Activated T-helper 2 cell treated with anti-CD3 and anti-CD28 coated beads, Interferon-gamma antibody, Interleukin-2, Interleukin-4, amounts not matched to agents 10 μg/mL and 5 μg/mL and 100 μg/mL, durations not matched to agents 14 hours and 24 hours and 36 hours (primary cell): ENCODE results near the gene BIRC6. TPM values are rescaled to one million over a fixed set of nuclear protein-coding genes. Genes with fewer than 3 reads are reported as not detected.

Experiments used
- DNase-seq: peaks from one replicate; pipeline ENCODE4 v3.0.0; 2021; ENCODE audit warnings: low spot score
- H3K27ac Mint-ChIP-seq: one replicate; pipeline ENCODE4 v1.8.0; 2021; ENCODE audit warnings: mixed read lengths
- H3K27me3 Mint-ChIP-seq: one replicate; pipeline ENCODE4 v1.8.0; 2021; ENCODE audit warnings: low read depth, mixed read lengths
- H3K36me3 Mint-ChIP-seq: one replicate; pipeline ENCODE4 v1.8.0; 2021; ENCODE audit warnings: low read depth, mixed read lengths
- H3K4me1 Mint-ChIP-seq: one replicate; pipeline ENCODE4 v1.8.0; 2021; ENCODE audit warnings: low read depth, mixed read lengths
- H3K4me3 Mint-ChIP-seq: one replicate; pipeline ENCODE4 v1.8.0; 2021; ENCODE audit warnings: low read depth, mild to moderate bottlenecking, moderate library complexity, mixed read lengths
- H3K9me3 Mint-ChIP-seq: one replicate; pipeline ENCODE4 v1.8.0; 2021; ENCODE audit warnings: mixed read lengths
- intact Hi-C: fragments of 100-400 bp; cut with micrococcal nuclease; formaldehyde crosslinking; loops from one replicate; pipeline ENCODE4 v1.15.1; 2023
- total RNA-seq: library from RNA; stranded (reverse); gene quantifications from 2 replicates; pipeline ENCODE4 v1.2.3, GENCODE V29; 2022

Gene BIRC6
- total RNA-seq, 1 donor from 2014 or later: 111 TPM

DNA sequence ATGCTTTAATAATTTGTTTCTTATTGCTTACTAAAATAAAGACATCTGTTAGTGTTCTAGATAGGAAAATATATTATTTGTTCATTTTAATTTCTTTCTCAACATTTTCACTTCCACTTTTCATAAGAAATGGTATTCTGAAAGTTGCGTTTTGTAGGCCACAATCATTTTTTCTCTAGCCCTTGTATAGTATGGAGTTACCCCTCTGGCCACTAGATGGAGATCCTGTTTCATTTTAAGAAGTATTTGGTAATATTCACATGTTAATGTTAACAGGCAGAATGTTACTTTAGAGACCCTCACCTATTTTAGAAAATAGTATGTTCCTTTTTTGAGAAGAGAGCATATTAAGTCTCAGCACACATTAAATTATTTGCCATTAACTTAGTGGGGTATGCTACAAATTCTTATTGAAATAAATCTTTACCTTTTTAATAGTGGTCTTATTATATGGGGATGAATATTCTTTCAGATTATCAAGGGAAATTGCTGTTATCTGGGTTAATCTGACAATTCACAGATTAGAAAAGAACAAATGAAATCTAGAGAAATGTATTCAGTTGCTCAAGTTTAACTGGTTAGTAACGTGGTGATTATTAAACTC, 197.1 kb downstream of the BIRC6 start:
- no peak for DNase-seq
- no peaks in the 10 kb centered on the region for H3K27me3 Mint-ChIP-seq
- H3K27ac Mint-ChIP-seq: no peak overlapping the region
- H3K36me3 Mint-ChIP-seq: peaks cover 11% of the 10 kb centered on the region
- H3K4me1 Mint-ChIP-seq: no peaks in the 10 kb centered on the region
- H3K4me3 Mint-ChIP-seq: no peak overlapping the region
- intact Hi-C loops: loop anchor here (1.0 to 10.0 kb wide), 6 partner anchors 38 to 1031 kb away; partner anchors contain the start of genes LTBP1 and TTC27
- H3K9me3 Mint-ChIP-seq: no peaks in the 10 kb centered on the region

GRCh38 chr2:32558492-32558891, 201.7 kb downstream of the BIRC6 start:
- Mint-ChIP-seq H3K4me3 (no peak overlapping the region), H3K9me3 (no peaks in the 10 kb centered on the region), H3K36me3 (peaks cover 28% of the 10 kb centered on the region), H3K4me1 (no peaks in the 10 kb centered on the region), H3K27ac (no peak overlapping the region), H3K27me3 (no peaks in the 10 kb centered on the region)
- intact Hi-C loops: loop anchor here (10.0 kb wide), 3 partner anchors 466 to 1026 kb away; no protein-coding TSS in a partner anchor
- no peak for DNase-seq

DNA sequence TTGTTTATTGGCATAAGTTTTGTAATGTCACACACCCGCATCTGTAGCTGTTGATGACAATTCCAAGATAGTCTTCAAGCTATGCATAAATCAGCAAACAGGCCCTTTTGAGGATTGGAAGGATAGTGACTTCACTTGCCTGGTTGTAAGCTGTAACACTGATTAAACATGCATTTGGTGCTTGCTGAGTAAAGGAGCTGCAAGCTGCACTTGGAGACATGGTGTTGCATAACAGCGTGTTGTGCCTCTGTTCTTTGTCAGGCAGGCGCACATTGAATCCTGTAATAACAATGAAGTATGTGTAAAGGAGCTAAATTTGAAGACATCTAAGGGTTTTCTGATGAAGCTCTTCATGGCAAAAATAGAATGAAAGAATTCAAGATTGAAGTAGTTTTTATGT, 202.3 kb downstream of the BIRC6 start:
- Mint-ChIP-seq H3K9me3 (peaks cover 3% of the 10 kb centered on the region), H3K4me3 (no peak overlapping the region), H3K4me1 (peaks cover 3% of the 10 kb centered on the region), H3K27ac (no peak overlapping the region), H3K36me3 (peaks cover 34% of the 10 kb centered on the region), H3K27me3 (no peaks in the 10 kb centered on the region)
- intact Hi-C loops: loop anchor here (10.0 kb wide), 3 partner anchors 466 to 1026 kb away; no protein-coding TSS in a partner anchor
- DNase-seq: no peak

DNA sequence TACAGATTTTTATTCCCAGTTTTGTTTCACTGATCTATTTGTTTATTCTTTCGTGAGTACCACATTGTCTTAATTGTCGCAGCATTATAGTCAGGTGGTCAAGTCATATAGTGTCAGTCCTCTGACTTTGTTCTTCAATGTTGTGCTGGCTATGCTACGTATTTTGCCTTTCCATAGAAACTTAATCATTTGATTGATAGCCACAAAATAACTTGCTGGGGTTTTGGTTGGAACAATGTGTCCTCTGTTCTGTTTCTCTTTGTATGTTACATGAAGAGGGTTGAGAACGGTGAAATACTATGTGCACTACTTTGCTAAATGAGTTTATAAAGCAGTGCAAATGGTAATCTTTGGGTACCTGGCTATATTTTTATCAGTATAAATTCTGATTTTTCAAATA, 206.1 kb downstream of the BIRC6 start:
- peaks cover 12% of the 10 kb centered on the region for H3K4me1 Mint-ChIP-seq
- H3K36me3 Mint-ChIP-seq: peaks cover 66% of the 10 kb centered on the region
- peaks cover 20% of the 10 kb centered on the region for H3K9me3 Mint-ChIP-seq
- H3K27me3 Mint-ChIP-seq: no peaks in the 10 kb centered on the region
- no peak overlapping the region for H3K4me3 Mint-ChIP-seq
- H3K27ac Mint-ChIP-seq: no peak overlapping the region
- intact Hi-C loops: no loop called here
- no peak for DNase-seq

GRCh38 chr2:32564417-32565035, 207.7 kb downstream of the BIRC6 start:
- DNase-seq: no peak
- H3K27me3 Mint-ChIP-seq: no peaks in the 10 kb centered on the region
- peaks cover 67% of the 10 kb centered on the region for H3K36me3 Mint-ChIP-seq
- no peak overlapping the region for H3K4me3 Mint-ChIP-seq
- H3K4me1 Mint-ChIP-seq: peaks cover 14% of the 10 kb centered on the region
- peaks cover 20% of the 10 kb centered on the region for H3K9me3 Mint-ChIP-seq
- intact Hi-C loops: no loop called here
- no peak overlapping the region for H3K27ac Mint-ChIP-seq

DNA sequence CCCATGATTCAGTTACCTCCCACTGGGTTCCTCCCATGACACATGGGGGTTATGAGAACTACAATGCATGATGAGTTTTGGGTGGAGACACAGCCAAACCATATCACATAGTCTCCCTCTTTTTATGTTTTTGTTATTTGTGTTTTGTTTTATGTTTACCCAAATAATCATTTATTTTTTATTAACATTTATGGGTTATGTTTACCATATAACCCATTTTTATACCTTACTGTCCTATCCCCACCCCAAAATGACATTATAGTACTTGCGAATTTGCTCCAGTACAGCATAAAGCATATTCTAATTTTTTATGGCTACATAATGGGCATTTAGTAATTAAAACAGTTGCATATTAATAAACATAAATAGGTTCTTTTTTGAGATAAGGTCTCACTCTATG, 209.1 kb downstream of the BIRC6 start:
- intact Hi-C loops: no loop called here
- Mint-ChIP-seq H3K36me3 (peaks cover 66% of the 10 kb centered on the region), H3K4me1 (peaks cover 15% of the 10 kb centered on the region), H3K4me3 (no peak overlapping the region), H3K9me3 (peaks cover 20% of the 10 kb centered on the region), H3K27me3 (no peaks in the 10 kb centered on the region), H3K27ac (no peak overlapping the region)
- DNase-seq: no peak

GRCh38 chr2:32572030-32572429, 215.2 kb downstream of the BIRC6 start:
- no peak overlapping the region for H3K4me3 Mint-ChIP-seq
- intact Hi-C loops: no loop called here
- H3K4me1 Mint-ChIP-seq: peaks cover 34% of the 10 kb centered on the region
- DNase-seq: no peak
- H3K27me3 Mint-ChIP-seq: no peaks in the 10 kb centered on the region
- peak overlapping the region; percentile 18 for H3K27ac Mint-ChIP-seq
- peaks cover 3% of the 10 kb centered on the region for H3K9me3 Mint-ChIP-seq
- H3K36me3 Mint-ChIP-seq: peaks cover 75% of the 10 kb centered on the region

DNA sequence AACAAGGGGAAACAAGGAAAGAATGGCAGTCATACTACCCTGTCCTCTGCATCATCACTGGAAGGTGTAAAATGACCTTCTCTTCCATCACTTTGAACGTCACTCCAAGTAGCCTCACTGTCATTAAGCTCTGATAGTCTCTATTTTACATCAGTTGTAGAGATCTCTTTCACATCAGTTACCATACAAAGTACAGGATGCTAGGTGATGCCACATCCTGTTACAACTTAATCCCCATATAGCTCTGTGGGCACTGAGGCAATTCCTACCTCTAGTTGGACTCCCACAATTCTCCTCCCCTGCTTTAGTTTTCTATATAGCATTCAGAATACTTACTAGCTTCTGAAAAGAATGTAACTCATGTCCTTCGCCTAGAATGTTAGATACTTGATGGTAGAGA, 215.9 kb downstream of the BIRC6 start:
- Mint-ChIP-seq H3K4me3 (no peak overlapping the region), H3K9me3 (peaks cover 3% of the 10 kb centered on the region), H3K4me1 (peaks cover 34% of the 10 kb centered on the region), H3K27ac (peak overlapping the region; percentile 52), H3K27me3 (no peaks in the 10 kb centered on the region), H3K36me3 (peaks cover 70% of the 10 kb centered on the region)
- intact Hi-C loops: no loop called here
- no peak for DNase-seq

GRCh38 chr2:32591669-32592463, 235.0 kb downstream of the BIRC6 start:
- DNase-seq: no peak
- intact Hi-C loops: loop anchor here (2.0 to 5.0 kb wide), 2 partner anchors 35 to 40 kb away; no protein-coding TSS in a partner anchor
- peaks cover 62% of the 10 kb centered on the region for H3K36me3 Mint-ChIP-seq
- peaks cover 44% of the 10 kb centered on the region for H3K4me1 Mint-ChIP-seq
- H3K9me3 Mint-ChIP-seq: no peaks in the 10 kb centered on the region
- H3K27ac Mint-ChIP-seq: peak overlapping the region; percentile 88
- H3K4me3 Mint-ChIP-seq: peak overlapping the region; percentile 49
- H3K27me3 Mint-ChIP-seq: no peaks in the 10 kb centered on the region

DNA sequence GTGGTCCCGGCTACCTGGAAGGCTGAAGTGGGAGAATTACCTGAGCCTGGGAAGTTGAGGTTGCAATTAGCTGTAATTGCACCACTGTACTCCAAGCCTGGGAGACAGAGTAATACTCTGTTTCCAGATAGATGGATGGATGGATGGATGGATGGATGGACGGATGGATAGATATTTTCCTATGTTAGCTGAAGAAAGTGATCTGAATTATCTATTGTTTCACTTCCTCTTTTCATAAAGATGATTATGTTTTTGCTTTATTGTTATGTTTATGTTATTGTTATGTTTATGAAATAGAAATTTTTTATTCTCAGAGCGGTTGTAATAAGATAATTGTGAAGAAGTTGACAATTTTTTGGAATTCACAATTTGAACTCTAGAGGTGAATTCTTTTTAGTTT, 237.8 kb downstream of the BIRC6 start:
- intact Hi-C loops: loop anchor here (5.0 kb wide), 1 partner anchor 42 kb away; no protein-coding TSS in a partner anchor
- Mint-ChIP-seq H3K9me3 (no peaks in the 10 kb centered on the region), H3K36me3 (peaks cover 60% of the 10 kb centered on the region), H3K27ac (no peak overlapping the region), H3K4me1 (peaks cover 37% of the 10 kb centered on the region), H3K27me3 (no peaks in the 10 kb centered on the region), H3K4me3 (no peak overlapping the region)
- no peak for DNase-seq

DNA sequence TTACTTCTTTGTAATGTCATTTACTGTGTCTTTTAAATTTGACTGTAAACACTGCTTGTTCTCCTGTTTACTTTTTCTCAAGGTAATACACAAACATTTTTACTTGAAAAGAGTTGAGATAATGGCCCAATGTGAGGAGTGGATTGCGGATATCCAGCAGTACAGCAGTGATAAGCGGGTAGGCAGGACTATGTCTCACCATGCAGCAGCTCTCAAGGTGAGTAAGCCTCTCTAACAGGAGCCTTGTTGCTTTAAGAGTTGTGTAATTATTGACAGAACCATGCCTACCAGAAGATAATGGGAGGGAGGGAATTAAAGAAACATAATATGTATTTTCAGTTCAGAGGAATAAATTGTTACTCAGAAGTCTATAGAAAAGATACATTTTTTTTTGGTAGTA, 254.5 kb downstream of the BIRC6 start:
- no peak for DNase-seq
- intact Hi-C loops: no loop called here
- Mint-ChIP-seq H3K4me1 (no peaks in the 10 kb centered on the region), H3K9me3 (no peaks in the 10 kb centered on the region), H3K27me3 (no peaks in the 10 kb centered on the region), H3K4me3 (no peak overlapping the region), H3K27ac (no peak overlapping the region), H3K36me3 (peaks cover 60% of the 10 kb centered on the region)

- intact Hi-C loops: no loop called here
- Mint-ChIP-seq H3K27ac (no peak overlapping the region), H3K4me1 (no peaks in the 10 kb centered on the region), H3K27me3 (no peaks in the 10 kb centered on the region), H3K4me3 (no peak overlapping the region), H3K36me3 (peaks cover 57% of the 10 kb centered on the region), H3K9me3 (no peaks in the 10 kb centered on the region)
- no peak for DNase-seq
Observed at GRCh38 chr2:32611771-32612170, 254.9 kb downstream of the BIRC6 start.

- Mint-ChIP-seq H3K4me1 (no peaks in the 10 kb centered on the region), H3K27ac (no peak overlapping the region), H3K9me3 (no peaks in the 10 kb centered on the region), H3K36me3 (peaks cover 52% of the 10 kb centered on the region), H3K27me3 (no peaks in the 10 kb centered on the region), H3K4me3 (no peak overlapping the region)
- intact Hi-C loops: no loop called here
- no peak for DNase-seq
Observed at GRCh38 chr2:32614084-32614483, 257.3 kb downstream of the BIRC6 start.
